ENCODE data around the gene LRMDA. TPM values are rescaled to one million over a fixed set of nuclear protein-coding genes. Genes with fewer than 3 reads are reported as not detected.

Gene LRMDA
- total and polyA plus RNA-seq, 3 experiments from 2014 or later: not detected

- peaks cover 0 to 6% of the 10 kb centered on the region in 2 donors for H3K27me3 Mint-ChIP-seq
- H3K27ac Mint-ChIP-seq: no peak overlapping the region
- no peaks in the 10 kb centered on the region for H3K4me1 Mint-ChIP-seq
- Histone ChIP-seq H3K4me3 (ENCODE audit: low read length) (no peak overlapping the region), H3K27me3 (ENCODE audit: insufficient read depth, low read length, poor library complexity, severe bottlenecking) (no peaks in the 10 kb centered on the region), H3K27ac (ENCODE audit: low read depth, low read length) (no peak overlapping the region), H3K4me1 (ENCODE audit: insufficient read depth, low read length) (no peaks in the 10 kb centered on the region), H3K36me3 (ENCODE audit: insufficient read depth, low read length) (no peaks in the 10 kb centered on the region), H3K9me3 (ENCODE audit: low read length) (no peaks in the 10 kb centered on the region)
- POLR2A ChIA-PET: no interaction called here
- peaks cover 0 to 20% (median 4%) of the 10 kb centered on the region in 5 donors for H3K9me3 Mint-ChIP-seq
- H3K4me3 Mint-ChIP-seq: no peak overlapping the region
- CTCF ChIA-PET: interaction anchor here (0.8 kb wide), 1 partner anchor 12 kb away, joined by 3 read pairs; no protein-coding TSS in a partner anchor
- no peaks in the 10 kb centered on the region for H3K36me3 Mint-ChIP-seq
- no peak for DNase-seq
Measured at GRCh38 chr10:76336213-76336963, 905.0 kb downstream of the LRMDA start.

GRCh38 chr10:76337641-76338040 lies 906.2 kb downstream of the LRMDA start:
- H3K27me3 Mint-ChIP-seq: peaks cover 0 to 3% of the 10 kb centered on the region in 2 donors
- no peak overlapping the region for H3K4me3 Mint-ChIP-seq
- no peaks in the 10 kb centered on the region for H3K36me3 ChIP-seq (ENCODE audit: insufficient read depth, low read length)
- POLR2A ChIA-PET: no interaction called here
- no peak overlapping the region for H3K27ac Mint-ChIP-seq
- H3K9me3 Mint-ChIP-seq: peaks cover 0 to 24% (median 4%) of the 10 kb centered on the region in 5 donors
- H3K4me1 Mint-ChIP-seq: no peaks in the 10 kb centered on the region
- H3K4me1 ChIP-seq (ENCODE audit: insufficient read depth, low read length): no peaks in the 10 kb centered on the region
- H3K27me3 ChIP-seq (ENCODE audit: insufficient read depth, low read length, poor library complexity, severe bottlenecking): no peaks in the 10 kb centered on the region
- CTCF ChIA-PET: no interaction called here
- no peak overlapping the region for H3K27ac ChIP-seq (ENCODE audit: low read depth, low read length)
- no peak overlapping the region for H3K4me3 ChIP-seq (ENCODE audit: low read length)
- DNase-seq: no peak
- no peaks in the 10 kb centered on the region for H3K9me3 ChIP-seq (ENCODE audit: low read length)
- no peaks in the 10 kb centered on the region for H3K36me3 Mint-ChIP-seq

GRCh38 chr10:76338187-76338586 lies 906.8 kb downstream of the LRMDA start:
- no peak overlapping the region for H3K4me3 ChIP-seq (ENCODE audit: low read length)
- no peaks in the 10 kb centered on the region for H3K4me1 ChIP-seq (ENCODE audit: insufficient read depth, low read length)
- Mint-ChIP-seq H3K4me1 (no peaks in the 10 kb centered on the region), H3K27ac (no peak overlapping the region), H3K36me3 (no peaks in the 10 kb centered on the region), H3K9me3 (peaks cover 0 to 25% (median 4%) of the 10 kb centered on the region in 5 donors), H3K4me3 (no peak overlapping the region), H3K27me3 (peaks cover 0 to 3% of the 10 kb centered on the region in 2 donors)
- no peaks in the 10 kb centered on the region for H3K36me3 ChIP-seq (ENCODE audit: insufficient read depth, low read length)
- POLR2A ChIA-PET: no interaction called here
- H3K9me3 ChIP-seq (ENCODE audit: low read length): no peaks in the 10 kb centered on the region
- no peak for DNase-seq
- CTCF ChIA-PET: no interaction called here
- H3K27ac ChIP-seq (ENCODE audit: low read depth, low read length): no peak overlapping the region
- no peaks in the 10 kb centered on the region for H3K27me3 ChIP-seq (ENCODE audit: insufficient read depth, low read length, poor library complexity, severe bottlenecking)

DNA sequence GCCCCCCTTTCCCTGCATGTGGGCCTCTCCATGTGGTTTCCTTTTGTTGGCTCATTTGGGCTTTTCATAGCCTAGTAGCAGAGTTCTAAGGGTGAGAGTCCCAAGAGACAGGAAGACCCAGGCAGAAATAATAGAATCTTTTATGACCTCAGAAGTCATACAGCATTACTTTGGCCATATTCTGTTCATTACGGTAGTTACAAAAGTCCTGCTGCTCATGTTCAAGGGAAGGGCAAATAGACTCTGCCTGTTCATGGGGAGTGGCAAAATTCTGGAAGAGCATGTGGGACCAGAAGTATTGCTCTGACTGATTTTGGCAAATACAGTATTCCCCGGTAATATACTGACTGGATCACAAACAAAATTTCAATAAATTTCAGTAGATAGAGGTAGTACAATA lies 910.3 kb downstream of the LRMDA start:
- Histone ChIP-seq H3K27me3 (ENCODE audit: insufficient read depth, low read length, poor library complexity, severe bottlenecking) (no peaks in the 10 kb centered on the region), H3K4me1 (ENCODE audit: insufficient read depth, low read length) (no peaks in the 10 kb centered on the region), H3K4me3 (ENCODE audit: low read length) (no peak overlapping the region), H3K9me3 (ENCODE audit: low read length) (no peaks in the 10 kb centered on the region), H3K27ac (ENCODE audit: low read depth, low read length) (no peak overlapping the region), H3K36me3 (ENCODE audit: insufficient read depth, low read length) (no peaks in the 10 kb centered on the region)
- POLR2A ChIA-PET: no interaction called here
- Mint-ChIP-seq H3K27me3 (no peaks in the 10 kb centered on the region), H3K27ac (no peak overlapping the region), H3K9me3 (peaks cover 0 to 25% (median 0%) of the 10 kb centered on the region in 5 donors), H3K36me3 (no peaks in the 10 kb centered on the region), H3K4me1 (no peaks in the 10 kb centered on the region), H3K4me3 (no peak overlapping the region)
- DNase-seq: no peak
- CTCF ChIA-PET: no interaction called here

GRCh38 chr10:76342996-76343395 lies 911.6 kb downstream of the LRMDA start:
- H3K9me3 ChIP-seq (ENCODE audit: low read length): no peaks in the 10 kb centered on the region
- Mint-ChIP-seq H3K4me3 (no peak overlapping the region), H3K9me3 (peaks cover 0 to 18% (median 2%) of the 10 kb centered on the region in 5 donors), H3K27me3 (no peaks in the 10 kb centered on the region), H3K27ac (no peak overlapping the region), H3K36me3 (no peaks in the 10 kb centered on the region), H3K4me1 (no peaks in the 10 kb centered on the region)
- CTCF ChIA-PET: no interaction called here
- DNase-seq: no peak
- H3K27ac ChIP-seq (ENCODE audit: low read depth, low read length): no peak overlapping the region
- H3K36me3 ChIP-seq (ENCODE audit: insufficient read depth, low read length): no peaks in the 10 kb centered on the region
- H3K27me3 ChIP-seq (ENCODE audit: insufficient read depth, low read length, poor library complexity, severe bottlenecking): no peaks in the 10 kb centered on the region
- POLR2A ChIA-PET: no interaction called here
- no peak overlapping the region for H3K4me3 ChIP-seq (ENCODE audit: low read length)
- H3K4me1 ChIP-seq (ENCODE audit: insufficient read depth, low read length): no peaks in the 10 kb centered on the region

DNA sequence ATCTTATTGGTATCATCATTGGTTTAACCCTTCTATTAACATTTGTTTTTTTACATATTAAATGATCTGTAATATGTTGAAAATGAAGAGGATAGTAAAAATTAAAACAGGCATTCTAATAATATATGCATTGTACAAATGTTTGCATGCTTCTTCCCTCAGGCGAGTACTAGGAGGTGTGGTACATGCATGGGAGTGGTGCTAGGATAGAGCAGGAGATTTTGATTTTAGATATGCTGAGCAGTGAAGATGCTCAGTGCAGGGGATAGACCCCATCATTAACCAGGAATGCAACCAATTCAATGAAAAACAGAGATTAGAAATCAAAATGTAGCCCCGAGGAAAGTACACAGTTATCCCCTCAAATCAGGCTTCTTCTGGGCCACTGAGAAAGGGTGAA lies 916.4 kb downstream of the LRMDA start:
- no peaks in the 10 kb centered on the region for H3K4me1 Mint-ChIP-seq
- peaks cover 0 to 5% (median 3%) of the 10 kb centered on the region in 5 donors for H3K9me3 Mint-ChIP-seq
- H3K36me3 Mint-ChIP-seq: no peaks in the 10 kb centered on the region
- POLR2A ChIA-PET: no interaction called here
- no peak overlapping the region for H3K4me3 Mint-ChIP-seq
- no peaks in the 10 kb centered on the region for H3K27me3 Mint-ChIP-seq
- no peak overlapping the region for H3K27ac Mint-ChIP-seq
- Histone ChIP-seq H3K27me3 (ENCODE audit: insufficient read depth, low read length, poor library complexity, severe bottlenecking) (no peaks in the 10 kb centered on the region), H3K4me3 (ENCODE audit: low read length) (no peak overlapping the region), H3K4me1 (ENCODE audit: insufficient read depth, low read length) (no peaks in the 10 kb centered on the region), H3K36me3 (ENCODE audit: insufficient read depth, low read length) (no peaks in the 10 kb centered on the region), H3K27ac (ENCODE audit: low read depth, low read length) (no peak overlapping the region), H3K9me3 (ENCODE audit: low read length) (no peaks in the 10 kb centered on the region)
- no peak for DNase-seq
- CTCF ChIA-PET: no interaction called here

GRCh38 chr10:76350583-76350982 lies 919.2 kb downstream of the LRMDA start:
- no peak overlapping the region for H3K27ac Mint-ChIP-seq
- H3K27me3 Mint-ChIP-seq: no peaks in the 10 kb centered on the region
- Histone ChIP-seq H3K4me3 (ENCODE audit: low read length) (no peak overlapping the region), H3K27ac (ENCODE audit: low read depth, low read length) (no peak overlapping the region), H3K4me1 (ENCODE audit: insufficient read depth, low read length) (no peaks in the 10 kb centered on the region), H3K27me3 (ENCODE audit: insufficient read depth, low read length, poor library complexity, severe bottlenecking) (no peaks in the 10 kb centered on the region), H3K9me3 (ENCODE audit: low read length) (no peaks in the 10 kb centered on the region), H3K36me3 (ENCODE audit: insufficient read depth, low read length) (no peaks in the 10 kb centered on the region)
- H3K36me3 Mint-ChIP-seq: no peaks in the 10 kb centered on the region
- POLR2A ChIA-PET: no interaction called here
- no peak for DNase-seq
- H3K4me3 Mint-ChIP-seq: no peak overlapping the region
- peaks cover 0 to 5% (median 0%) of the 10 kb centered on the region in 5 donors for H3K9me3 Mint-ChIP-seq
- H3K4me1 Mint-ChIP-seq: no peaks in the 10 kb centered on the region
- CTCF ChIA-PET: no interaction called here

DNA sequence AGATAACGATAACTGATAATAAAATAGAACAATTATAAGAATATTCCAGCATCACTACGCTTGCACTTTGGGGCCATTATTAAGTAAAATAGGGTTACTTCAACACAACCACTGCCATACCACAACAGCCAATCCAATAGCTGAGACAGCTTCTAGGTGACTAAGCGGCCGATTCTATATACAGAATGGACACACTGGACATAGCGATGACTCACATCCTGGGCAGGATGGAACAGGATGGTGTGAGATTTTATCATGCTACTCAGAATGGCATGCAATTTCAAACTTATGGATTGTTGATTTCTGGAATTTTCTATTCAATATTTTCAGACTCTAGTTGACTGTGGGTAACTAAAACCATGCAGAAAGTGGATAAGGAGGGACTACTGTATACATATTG lies 920.9 kb downstream of the LRMDA start:
- Mint-ChIP-seq H3K4me3 (no peak overlapping the region), H3K27ac (no peak overlapping the region), H3K27me3 (no peaks in the 10 kb centered on the region), H3K4me1 (no peaks in the 10 kb centered on the region), H3K9me3 (peaks cover 0 to 8% (median 0%) of the 10 kb centered on the region in 5 donors), H3K36me3 (no peaks in the 10 kb centered on the region)
- ChIA-PET CTCF (no interaction called here), POLR2A (no interaction called here)
- Histone ChIP-seq H3K4me3 (ENCODE audit: low read length) (no peak overlapping the region), H3K4me1 (ENCODE audit: insufficient read depth, low read length) (no peaks in the 10 kb centered on the region), H3K36me3 (ENCODE audit: insufficient read depth, low read length) (no peaks in the 10 kb centered on the region), H3K27me3 (ENCODE audit: insufficient read depth, low read length, poor library complexity, severe bottlenecking) (no peaks in the 10 kb centered on the region), H3K27ac (ENCODE audit: low read depth, low read length) (no peak overlapping the region), H3K9me3 (ENCODE audit: low read length) (no peaks in the 10 kb centered on the region)
- DNase-seq: no peak

Data from CD8-positive, alpha-beta memory T cell (primary cell).